ELF-1 (cell line): ENCODE data around the gene YWHAB.

Experiments
- DNase-seq: peaks from one replicate; pipeline ENCODE4 v3.0.0-alpha.2; 2016; ENCODE audit warnings: low read depth, low spot score

Gene YWHAB

DNA sequence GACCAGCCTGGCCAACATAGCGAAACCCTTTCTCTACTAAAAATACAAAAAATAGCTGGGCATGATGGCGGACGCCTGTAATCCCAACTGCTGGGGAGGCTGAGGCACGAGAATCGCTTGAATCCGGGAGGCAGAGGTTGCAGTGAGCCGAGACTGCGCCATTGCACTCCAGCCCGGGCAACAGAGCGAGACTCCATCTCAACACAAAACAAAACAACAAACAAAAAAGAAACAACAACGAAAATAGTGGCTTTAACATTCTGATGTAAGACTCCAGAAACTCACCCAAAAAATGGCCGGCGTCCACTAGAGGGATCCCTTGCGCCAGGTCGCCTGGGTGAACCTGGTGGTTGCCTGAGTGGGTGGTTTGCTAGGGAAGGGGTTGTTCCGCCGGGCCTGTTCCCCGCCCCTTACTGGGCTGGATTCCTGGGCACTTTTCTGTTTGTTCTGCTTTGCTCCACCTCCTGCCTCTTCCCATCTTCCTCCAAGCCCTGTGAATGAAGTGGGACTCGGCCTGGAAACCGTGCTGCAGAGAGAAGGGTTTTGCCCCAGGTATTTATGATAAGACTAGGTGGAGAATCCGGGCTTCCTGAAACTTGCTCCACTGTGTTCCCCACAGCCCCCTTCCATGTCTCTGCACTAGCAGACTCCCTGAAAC is 25.9 kb downstream of the YWHAB start:
- DNase-seq = peak; percentile 92

DNA sequence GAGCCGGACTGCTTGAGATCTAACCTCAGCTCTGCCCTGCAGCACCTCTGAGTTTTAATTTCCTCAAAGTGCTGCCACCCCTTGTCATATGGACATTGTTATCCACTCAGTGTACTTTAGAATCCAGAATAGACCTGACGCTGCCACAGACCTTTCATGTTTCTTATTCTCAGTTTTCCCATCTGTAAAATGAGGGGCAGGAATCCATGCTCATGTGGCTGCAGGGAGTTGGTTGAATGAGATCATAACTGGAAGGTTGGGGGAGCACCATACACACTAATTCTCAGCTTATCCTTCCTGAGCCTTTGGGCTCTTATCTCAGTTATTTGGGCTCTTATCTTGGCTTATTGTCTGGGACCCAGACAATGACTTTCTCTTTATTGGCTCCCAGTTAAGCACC is 26.7 kb downstream of the YWHAB start:
- DNase-seq = no peak

GRCh38 chr20:44914924-44915323 is 29.4 kb downstream of the YWHAB start:
- DNase-seq = no peak

GRCh38 chr20:44916586-44916985 is 31.1 kb downstream of the YWHAB start:
- no peak for DNase-seq

DNA sequence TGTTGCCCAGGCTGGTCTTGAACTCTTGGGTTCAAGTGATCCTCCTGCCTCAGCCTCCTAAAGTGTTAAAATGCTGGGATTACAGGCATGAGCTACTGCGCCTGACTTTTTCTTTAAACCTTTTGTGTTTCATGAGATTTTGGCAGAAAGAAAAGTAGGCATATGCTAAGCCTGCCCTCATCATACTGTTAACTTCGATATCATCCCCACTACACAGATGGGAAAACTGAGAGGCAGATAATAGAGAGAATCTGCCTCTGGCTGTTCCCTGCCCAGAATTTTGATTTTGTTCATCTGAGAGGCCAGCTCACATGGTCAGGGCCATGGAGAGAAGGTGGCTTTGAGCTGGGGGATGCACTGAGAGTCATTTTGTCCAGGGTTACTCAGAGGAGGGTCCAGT is 31.9 kb downstream of the YWHAB start:
- DNase-seq = no peak

- no peak for DNase-seq
Measured at GRCh38 chr20:44918342-44918741, 32.8 kb downstream of the YWHAB start.

- no peak for DNase-seq
Measured at GRCh38 chr20:44918761-44919160, 33.3 kb downstream of the YWHAB start.

- DNase-seq = no peak
Measured at GRCh38 chr20:44921447-44921846, 35.9 kb downstream of the YWHAB start.

DNA sequence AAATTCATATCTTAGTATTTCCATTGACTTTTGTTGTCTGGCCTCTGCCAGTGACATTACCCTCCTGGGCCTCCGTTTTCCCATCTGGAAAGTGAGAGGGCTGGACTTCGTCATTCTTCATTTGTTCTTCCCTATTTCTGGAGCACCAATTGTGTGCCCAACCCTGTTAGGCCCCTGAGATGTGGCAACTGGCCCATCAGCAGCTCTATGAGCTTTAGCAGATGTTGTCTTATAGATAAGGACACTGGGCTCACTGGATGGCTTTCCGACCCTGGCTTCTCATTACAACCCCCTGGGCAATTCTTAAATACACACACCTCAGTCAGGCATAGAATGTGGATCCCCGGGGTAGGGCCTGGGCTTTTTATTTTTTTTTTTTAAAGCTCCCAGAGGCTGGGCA is 39.0 kb downstream of the YWHAB start:
- DNase-seq = no peak

DNA sequence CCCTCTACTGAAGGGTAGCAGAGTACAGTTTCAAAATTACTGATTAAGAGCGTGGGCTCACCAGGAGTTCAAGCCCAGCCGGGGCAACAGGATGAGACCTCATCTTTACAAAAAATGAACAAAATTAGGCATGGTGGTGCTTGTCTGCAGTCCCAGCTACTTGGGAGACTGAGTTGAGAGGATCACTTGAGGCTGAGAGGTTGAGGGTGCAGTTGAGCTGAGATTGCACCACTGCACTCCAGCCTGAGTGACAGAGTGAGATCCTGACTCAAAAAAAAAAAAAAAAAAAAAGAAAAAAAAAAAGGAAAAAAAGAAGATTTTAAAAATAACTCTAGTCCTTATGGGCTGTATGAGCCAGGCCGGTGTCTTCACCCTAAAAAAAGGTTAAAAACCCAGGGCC is 43.1 kb downstream of the YWHAB start:
- DNase-seq = no peak

- no peak for DNase-seq
Measured at GRCh38 chr20:44930517-44931168, 45.1 kb downstream of the YWHAB start.

- DNase-seq = no peak
Measured at GRCh38 chr20:44931911-44932310, 46.4 kb downstream of the YWHAB start.

DNA sequence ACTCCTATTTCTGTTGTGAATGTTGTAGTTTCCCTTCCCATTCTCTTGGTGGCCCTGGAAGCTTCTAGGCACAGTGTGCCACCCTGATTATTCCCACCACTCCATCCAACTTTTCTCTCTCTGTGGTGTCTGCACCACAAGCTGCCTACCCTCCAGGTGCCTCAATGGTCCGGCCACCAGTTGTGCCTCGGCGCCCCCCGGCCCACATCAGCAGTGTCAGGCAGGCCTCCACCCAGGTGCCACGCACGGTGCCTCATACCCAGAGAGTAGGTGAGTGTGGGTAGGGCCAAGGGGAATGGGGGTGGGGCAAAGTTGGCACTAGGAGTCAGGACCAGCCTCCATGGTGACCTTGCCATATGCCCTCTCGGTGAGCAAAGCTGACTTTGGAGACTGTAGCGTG is 47.4 kb downstream of the YWHAB start:
- DNase-seq = no peak

- no peak for DNase-seq
Measured at GRCh38 chr20:44936510-44936909, 51.0 kb downstream of the YWHAB start.

GRCh38 chr20:44938637-44939036 is 53.1 kb downstream of the YWHAB start:
- no peak for DNase-seq

DNA sequence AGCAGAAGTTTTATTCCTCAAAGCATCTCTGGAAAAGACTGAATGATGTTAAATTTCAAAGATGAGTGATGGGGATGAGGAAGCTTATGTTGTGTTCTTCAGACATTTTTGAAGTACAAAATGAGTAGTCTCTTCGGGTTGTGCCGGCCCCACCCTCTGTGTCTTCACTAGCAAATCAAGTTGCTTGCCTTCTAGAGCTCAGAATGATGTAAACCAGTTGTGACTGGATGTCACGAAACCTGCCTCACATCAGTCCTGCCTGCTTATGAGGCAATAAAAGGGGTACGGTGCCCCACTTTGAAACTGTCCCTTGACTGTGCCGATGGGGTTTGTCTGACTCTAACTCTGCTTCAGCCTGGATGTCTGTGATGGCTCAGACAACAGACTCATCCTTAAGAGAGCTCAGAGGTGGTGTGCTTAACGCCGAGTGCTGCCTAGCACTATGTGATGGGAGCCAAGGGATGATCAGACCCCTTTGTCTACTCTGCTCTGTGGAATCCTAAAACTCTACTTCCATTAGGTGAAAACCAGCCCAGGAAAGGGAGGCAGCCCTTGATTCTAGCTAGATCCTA is 55.7 kb downstream of the YWHAB start:
- no peak for DNase-seq

DNA sequence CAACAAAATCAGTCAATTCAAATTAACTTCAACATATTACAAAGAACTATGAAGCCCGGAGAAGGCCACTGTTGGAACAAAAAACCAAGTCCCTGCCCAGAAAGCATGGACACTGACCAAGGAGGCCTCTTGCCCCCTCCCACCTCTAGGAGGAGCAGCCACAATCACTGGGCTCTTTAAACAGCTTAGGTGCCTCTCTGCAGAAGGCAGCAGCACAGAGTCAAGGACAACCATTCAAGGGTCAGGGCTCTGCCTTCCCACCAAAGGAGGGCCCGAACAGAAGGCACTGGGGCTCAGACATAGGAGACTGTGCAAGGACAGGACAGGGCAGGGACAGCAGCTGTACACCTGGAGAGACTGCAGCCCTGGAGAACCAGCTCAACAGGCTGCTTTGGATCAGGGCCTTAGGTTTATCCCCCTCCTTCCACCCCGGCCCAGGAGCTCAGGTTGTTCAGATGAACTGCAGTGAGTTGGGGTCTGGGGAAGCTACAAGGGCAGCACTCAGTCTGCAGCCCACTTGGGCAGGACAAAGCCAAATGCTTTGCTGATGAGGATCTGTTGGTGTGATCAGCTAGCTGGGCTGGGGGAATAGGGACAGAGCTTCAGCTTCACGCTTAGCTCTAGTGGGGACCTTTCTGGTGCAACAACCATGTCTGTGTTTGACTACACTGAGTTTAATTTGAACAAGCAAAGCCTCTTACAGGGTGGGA is 56.9 kb downstream of the YWHAB start:
- peak; percentile 13 for DNase-seq

DNA sequence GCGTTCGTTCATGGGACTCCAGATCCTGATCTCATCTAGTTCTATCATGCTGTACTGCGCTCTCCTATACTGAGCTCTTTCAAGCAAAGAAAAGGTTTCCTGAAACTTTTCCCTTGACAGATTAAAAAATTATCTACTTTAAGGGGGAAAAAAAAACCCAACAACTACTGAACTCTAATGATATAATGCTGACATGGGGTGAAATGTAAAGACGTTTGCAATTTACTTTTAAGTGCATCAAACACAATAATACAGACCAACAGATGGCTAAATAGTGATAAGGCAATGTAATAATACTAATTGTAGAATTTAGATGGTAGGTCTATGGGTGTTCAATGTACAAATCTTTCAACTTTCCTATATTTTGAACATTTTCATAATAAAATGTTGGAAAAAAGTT is 58.3 kb downstream of the YWHAB start:
- no peak for DNase-seq

- no peak for DNase-seq
Measured at GRCh38 chr20:44945261-44945660, 59.8 kb downstream of the YWHAB start.

GRCh38 chr20:44946271-44946852 is 60.9 kb downstream of the YWHAB start:
- no peak for DNase-seq

- no peak for DNase-seq
Measured at GRCh38 chr20:44948107-44948506, 62.6 kb downstream of the YWHAB start.

GRCh38 chr20:44948513-44948912 is 63.0 kb downstream of the YWHAB start:
- no peak for DNase-seq
